Lower lobe of right lung (tissue), 2 donors: ENCODE results near the gene DPF3. TPM values are rescaled to one million over a fixed set of nuclear protein-coding genes. Genes with fewer than 3 reads are reported as not detected.

Experiments used
- ATAC-seq, 2 donors: fragments of 200-7000 bp; cut with Tn5 transposase; one replicate each; pipeline ENCODE4 v1.9.1; 2020 to 2022; ENCODE audit warnings: mild to moderate bottlenecking in 2 of 2, moderate library complexity in 2 of 2
- DNase-seq: peaks from one replicate; pipeline ENCODE4 v3.0.0-alpha.2; 2020
- H3K27ac ChIP-seq: fragments of 200-600 bp; one replicate; pipeline ENCODE4 v1.8.0; 2022
- H3K27me3 ChIP-seq: fragments of 200-600 bp; one replicate; pipeline ENCODE4 v1.8.0; 2022; ENCODE audit warnings: low read depth
- H3K36me3 ChIP-seq: fragments of 200-600 bp; one replicate; pipeline ENCODE4 v1.8.0; 2022; ENCODE audit warnings: mild to moderate bottlenecking
- H3K4me1 ChIP-seq: fragments of 200-600 bp; one replicate; pipeline ENCODE4 v1.8.0; 2022
- H3K4me3 ChIP-seq: fragments of 200-600 bp; one replicate; pipeline ENCODE4 v1.8.0; 2022; ENCODE audit warnings: mild to moderate bottlenecking
- H3K9me3 ChIP-seq: fragments of 200-600 bp; one replicate; pipeline ENCODE4 v1.8.0; 2022
- intact Hi-C: fragments of 100-400 bp; cut with DNase I; formaldehyde crosslinking; loops from one replicate; pipeline ENCODE4 v1.11.0; 2022
- total RNA-seq: library from RNA; stranded (reverse); fragmentation: NEBNext Ultra II Directional; extraction: Animal tissue kit (Norgen Biotek cat#: 25700); gene quantifications from one replicate; pipeline ENCODE4 v1.2.1, GENCODE V29; 2021
- TF ChIP-seq, protein P1 (sequence below): fragments of 200-600 bp; IDR thresholded peaks from one replicate; pipeline ENCODE4 v1.8.0; 2022; ENCODE audit warnings: antibody characterized with exemption, mild to moderate bottlenecking
- donor health status: DM: no; HTN: yes; CAD: no; lungs with severe emphysema.

The DPF3 gene
- total RNA-seq, 1 donor from 2014 or later, result 0.59 TPM

DNA sequence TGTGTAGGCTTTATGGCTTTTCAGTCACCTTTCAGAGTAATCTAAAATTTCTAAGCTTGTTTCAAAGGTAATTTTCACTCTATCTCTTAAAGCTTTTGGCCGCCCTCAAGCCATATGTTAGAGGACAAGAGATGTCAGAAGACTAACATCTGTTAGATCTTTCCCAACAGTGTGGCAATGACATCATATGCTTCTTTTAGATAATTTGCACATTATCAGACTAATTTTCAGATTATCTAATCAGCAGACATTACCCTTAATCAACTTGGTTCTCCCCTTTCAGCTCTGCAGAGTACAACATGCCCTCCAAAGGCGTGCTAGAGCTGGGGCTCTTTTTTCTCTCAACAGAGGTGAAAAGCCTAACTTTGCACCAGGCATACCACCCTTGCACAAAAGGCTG is 207.1 kb downstream of the DPF3 start:
- no peaks in the 10 kb centered on the region for H3K9me3 ChIP-seq
- DNase-seq (no peak), ATAC-seq (no peak)
- no peaks in the 10 kb centered on the region for H3K27me3 ChIP-seq
- no peak overlapping the region for H3K4me3 ChIP-seq
- H3K36me3 ChIP-seq, result no peaks in the 10 kb centered on the region
- H3K4me1 ChIP-seq, result no peaks in the 10 kb centered on the region
- intact Hi-C loops, result no loop called here
- TF ChIP-seq, protein P1, sequence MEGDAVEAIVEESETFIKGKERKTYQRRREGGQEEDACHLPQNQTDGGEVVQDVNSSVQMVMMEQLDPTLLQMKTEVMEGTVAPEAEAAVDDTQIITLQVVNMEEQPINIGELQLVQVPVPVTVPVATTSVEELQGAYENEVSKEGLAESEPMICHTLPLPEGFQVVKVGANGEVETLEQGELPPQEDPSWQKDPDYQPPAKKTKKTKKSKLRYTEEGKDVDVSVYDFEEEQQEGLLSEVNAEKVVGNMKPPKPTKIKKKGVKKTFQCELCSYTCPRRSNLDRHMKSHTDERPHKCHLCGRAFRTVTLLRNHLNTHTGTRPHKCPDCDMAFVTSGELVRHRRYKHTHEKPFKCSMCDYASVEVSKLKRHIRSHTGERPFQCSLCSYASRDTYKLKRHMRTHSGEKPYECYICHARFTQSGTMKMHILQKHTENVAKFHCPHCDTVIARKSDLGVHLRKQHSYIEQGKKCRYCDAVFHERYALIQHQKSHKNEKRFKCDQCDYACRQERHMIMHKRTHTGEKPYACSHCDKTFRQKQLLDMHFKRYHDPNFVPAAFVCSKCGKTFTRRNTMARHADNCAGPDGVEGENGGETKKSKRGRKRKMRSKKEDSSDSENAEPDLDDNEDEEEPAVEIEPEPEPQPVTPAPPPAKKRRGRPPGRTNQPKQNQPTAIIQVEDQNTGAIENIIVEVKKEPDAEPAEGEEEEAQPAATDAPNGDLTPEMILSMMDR, result no peak
- no peak overlapping the region for H3K27ac ChIP-seq

DNA sequence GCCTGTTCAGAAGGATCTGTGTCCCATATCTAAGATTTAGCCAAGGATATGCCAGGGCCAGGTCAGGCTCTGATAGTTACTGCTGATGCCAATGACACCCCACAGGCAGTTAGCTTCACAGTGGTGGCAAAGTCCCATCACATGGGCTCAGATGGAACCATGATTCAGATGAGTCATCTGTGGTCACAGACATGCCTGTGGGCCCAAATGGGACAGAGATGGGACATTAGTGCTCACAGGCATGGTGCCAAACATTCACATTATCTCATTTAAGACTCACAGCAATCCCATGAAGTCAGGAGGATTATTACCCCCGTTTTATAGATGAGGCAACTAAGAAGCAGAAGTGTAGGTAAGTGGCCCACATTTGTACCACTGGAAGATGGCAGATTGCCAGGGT is 207.8 kb downstream of the DPF3 start:
- intact Hi-C loops, result no loop called here
- H3K4me3 ChIP-seq, result no peak overlapping the region
- H3K9me3 ChIP-seq, result no peaks in the 10 kb centered on the region
- H3K36me3 ChIP-seq, result no peaks in the 10 kb centered on the region
- no peak overlapping the region for H3K27ac ChIP-seq
- no peaks in the 10 kb centered on the region for H3K4me1 ChIP-seq
- no peaks in the 10 kb centered on the region for H3K27me3 ChIP-seq
- ATAC-seq (no peak), DNase-seq (no peak)
- TF ChIP-seq, protein P1, result no peak

DNA sequence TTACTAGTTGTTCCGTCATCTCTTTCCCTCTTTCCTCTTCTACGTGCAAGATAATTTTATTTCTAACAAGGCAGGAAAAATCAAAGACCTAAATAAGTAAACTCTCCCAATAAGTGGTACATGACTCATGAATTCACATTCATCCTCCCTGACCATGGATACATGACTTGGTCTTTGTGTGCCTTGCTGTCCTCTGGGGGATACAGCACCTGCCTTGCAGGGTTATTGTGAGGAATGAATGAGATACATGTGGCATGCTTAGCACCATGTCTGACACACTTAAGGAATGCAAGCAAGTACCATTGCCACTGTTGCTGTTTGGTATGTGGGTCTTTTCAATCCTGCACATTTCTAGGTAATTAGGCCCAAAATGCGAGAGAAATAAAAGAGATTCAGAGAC is 208.4 kb downstream of the DPF3 start:
- Histone ChIP-seq H3K4me1 (no peaks in the 10 kb centered on the region), H3K27ac (no peak overlapping the region), H3K4me3 (no peak overlapping the region), H3K36me3 (no peaks in the 10 kb centered on the region), H3K27me3 (no peaks in the 10 kb centered on the region), H3K9me3 (no peaks in the 10 kb centered on the region)
- ATAC-seq, result no peak
- TF ChIP-seq, protein P1, result no peak
- no peak for DNase-seq
- intact Hi-C loops, result no loop called here

DNA sequence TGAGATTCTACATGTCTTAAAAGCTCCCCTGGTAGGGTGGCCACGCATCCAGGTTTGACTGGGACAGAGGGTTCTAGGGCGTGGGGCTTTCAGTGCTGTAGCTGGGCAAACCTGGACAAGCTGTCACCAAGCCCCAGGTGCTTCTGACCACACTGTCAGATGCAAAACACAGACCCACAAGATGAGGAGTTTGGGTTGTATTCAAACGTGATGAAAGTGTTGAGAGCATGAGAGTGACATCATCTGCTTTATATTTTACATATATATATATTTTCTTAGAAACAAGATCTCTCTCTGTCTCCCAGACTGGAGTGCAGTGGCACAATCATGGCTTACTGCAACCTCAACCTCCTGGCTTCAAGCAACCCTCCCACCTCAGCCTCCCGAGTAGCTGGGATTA is 210.1 kb downstream of the DPF3 start:
- no peaks in the 10 kb centered on the region for H3K36me3 ChIP-seq
- ATAC-seq (no peak), DNase-seq (no peak)
- H3K4me3 ChIP-seq, result no peak overlapping the region
- no peaks in the 10 kb centered on the region for H3K9me3 ChIP-seq
- intact Hi-C loops, result no loop called here
- peaks cover 7% of the 10 kb centered on the region for H3K27me3 ChIP-seq
- TF ChIP-seq, protein P1, result no peak
- H3K4me1 ChIP-seq, result no peaks in the 10 kb centered on the region
- H3K27ac ChIP-seq, result no peak overlapping the region

DNA sequence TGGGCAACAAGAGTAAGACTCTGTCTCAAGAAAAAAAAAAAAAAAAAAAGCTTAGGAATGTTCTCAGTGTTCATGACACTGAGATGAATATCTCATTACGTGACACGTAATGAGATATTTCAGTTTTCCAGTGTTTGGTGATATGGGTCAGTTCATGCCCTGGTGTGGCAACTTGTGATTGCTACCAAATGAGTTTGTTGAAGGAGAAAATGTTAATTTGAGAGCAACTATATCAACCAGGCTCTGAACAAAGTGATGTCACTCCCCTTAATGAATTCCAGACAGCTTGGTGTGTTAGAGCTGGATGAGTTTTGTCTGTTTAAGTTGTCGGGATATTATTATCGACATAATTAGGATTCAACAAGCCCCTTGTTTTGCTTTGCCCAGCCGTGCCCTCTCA is 211.7 kb downstream of the DPF3 start:
- no peaks in the 10 kb centered on the region for H3K36me3 ChIP-seq
- intact Hi-C loops, result no loop called here
- ATAC-seq (no peak), DNase-seq (no peak)
- H3K9me3 ChIP-seq, result no peaks in the 10 kb centered on the region
- H3K27ac ChIP-seq, result no peak overlapping the region
- H3K4me1 ChIP-seq, result no peaks in the 10 kb centered on the region
- TF ChIP-seq, protein P1, result no peak
- no peak overlapping the region for H3K4me3 ChIP-seq
- H3K27me3 ChIP-seq, result peaks cover 7% of the 10 kb centered on the region
